Activated naive CD8-positive, alpha-beta T cell treated with anti-CD3 and anti-CD28 coated beads for 36 hours (primary cell): ENCODE measurements around the gene PDCD1LG2. TPM values are rescaled to one million over a fixed set of nuclear protein-coding genes. Genes with fewer than 3 reads are reported as not detected.

ENCODE experiments used
- DNase-seq: peaks from one replicate; pipeline ENCODE4 v3.0.0; 2021
- H3K27ac Mint-ChIP-seq: one replicate; pipeline ENCODE4 v1.8.0; 2022; ENCODE audit warnings: mild to moderate bottlenecking, moderate library complexity, mixed read lengths
- H3K27me3 Mint-ChIP-seq: one replicate; pipeline ENCODE4 v1.8.0; 2022; ENCODE audit warnings: mild to moderate bottlenecking, mixed read lengths
- H3K36me3 Mint-ChIP-seq: one replicate; pipeline ENCODE4 v1.8.0; 2021; ENCODE audit warnings: mild to moderate bottlenecking, mixed read lengths
- H3K4me1 Mint-ChIP-seq: one replicate; pipeline ENCODE4 v1.8.0; 2021; ENCODE audit warnings: mixed read lengths
- H3K4me3 Mint-ChIP-seq: one replicate; pipeline ENCODE4 v1.8.0; 2022; ENCODE audit warnings: mild to moderate bottlenecking, moderate library complexity, mixed read lengths
- H3K9me3 Mint-ChIP-seq: one replicate; pipeline ENCODE4 v1.8.0; 2022; ENCODE audit warnings: mixed read lengths
- total RNA-seq, 2 experiments: library from RNA; stranded (reverse); gene quantifications; one replicate each; pipeline ENCODE4 v1.2.3, GENCODE V29; 2021

PDCD1LG2 gene
- total RNA-seq, 2 experiments from 2014 or later, result 0.08 TPM; not detected in 1

DNA sequence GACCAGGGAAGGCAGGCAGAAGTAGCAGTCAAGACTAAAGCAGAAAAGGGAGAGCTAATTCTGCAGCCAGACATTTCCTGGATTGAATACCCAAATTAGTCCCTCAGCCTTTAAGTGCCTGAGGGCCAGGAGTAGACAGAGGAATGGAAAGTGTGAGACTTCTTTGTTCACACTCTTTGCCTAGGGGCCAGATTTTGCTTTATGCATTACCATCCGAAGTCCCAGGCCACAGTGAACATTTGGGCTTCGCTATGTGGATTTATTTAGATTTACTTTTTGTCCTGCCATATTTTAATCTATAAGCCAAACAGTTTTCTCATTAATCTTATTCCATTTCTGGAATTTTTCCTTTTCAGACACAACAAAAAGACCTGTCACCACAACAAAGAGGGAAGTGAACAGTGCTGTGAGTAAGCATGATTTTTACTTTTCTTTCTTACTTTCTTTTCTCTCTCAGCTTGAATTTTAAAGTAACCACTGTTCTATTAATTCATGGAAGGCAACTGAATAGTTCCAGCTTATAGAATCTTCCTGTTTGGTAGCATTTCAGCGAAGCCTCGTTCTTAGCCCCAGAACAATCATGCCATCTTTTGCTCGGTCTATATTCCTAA lies 52.6 kb downstream of the PDCD1LG2 start:
- H3K27ac Mint-ChIP-seq, result peak overlapping the region; percentile 27
- H3K4me3 Mint-ChIP-seq, result no peak overlapping the region
- no peak for DNase-seq
- H3K27me3 Mint-ChIP-seq, result no peaks in the 10 kb centered on the region
- peaks cover 4% of the 10 kb centered on the region for H3K9me3 Mint-ChIP-seq
- H3K4me1 Mint-ChIP-seq, result peaks cover 31% of the 10 kb centered on the region
- H3K36me3 Mint-ChIP-seq, result peaks cover 5% of the 10 kb centered on the region

DNA sequence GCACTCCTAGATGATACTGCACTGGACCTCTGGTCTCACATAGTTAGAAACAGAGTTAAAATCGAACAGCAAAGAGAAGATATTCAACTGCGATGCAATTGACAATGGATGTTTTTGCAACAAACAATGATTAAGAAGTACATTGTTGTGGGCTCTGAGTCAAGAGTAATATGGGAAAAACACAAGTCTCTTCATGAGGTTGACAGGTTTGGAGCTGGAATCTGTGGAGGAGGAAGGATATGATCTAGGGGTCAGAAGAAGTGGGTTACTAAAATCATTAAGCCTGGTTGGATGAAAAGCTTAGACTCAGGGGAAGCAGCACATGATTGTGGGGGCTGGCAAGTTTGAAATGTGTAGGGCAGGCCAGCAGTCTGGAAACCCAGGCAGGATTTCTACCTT lies 53.1 kb downstream of the PDCD1LG2 start:
- Mint-ChIP-seq H3K4me3 (no peak overlapping the region), H3K27me3 (no peaks in the 10 kb centered on the region), H3K36me3 (peaks cover 5% of the 10 kb centered on the region), H3K27ac (no peak overlapping the region), H3K4me1 (peaks cover 27% of the 10 kb centered on the region), H3K9me3 (peaks cover 4% of the 10 kb centered on the region)
- DNase-seq, result no peak

DNA sequence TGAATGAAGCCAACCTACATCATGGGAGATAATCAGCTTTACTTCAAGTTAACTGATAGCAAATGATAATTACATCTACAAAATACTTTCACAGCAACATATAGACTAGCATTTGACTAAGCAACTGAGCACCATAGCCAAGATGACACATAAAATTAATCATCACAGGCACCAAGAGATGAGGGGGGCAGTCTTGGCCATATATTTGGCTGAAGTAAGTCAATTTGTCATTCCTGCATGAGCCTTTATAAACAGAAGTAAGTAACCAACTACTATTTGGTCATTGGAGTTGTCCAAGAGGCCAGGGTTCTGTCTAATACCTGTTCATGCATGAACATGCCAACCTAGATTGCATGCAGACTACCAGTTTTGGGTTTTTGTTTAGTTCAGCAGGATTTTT lies 53.6 kb downstream of the PDCD1LG2 start:
- Mint-ChIP-seq H3K9me3 (peaks cover 4% of the 10 kb centered on the region), H3K27me3 (no peaks in the 10 kb centered on the region), H3K36me3 (peaks cover 3% of the 10 kb centered on the region), H3K4me3 (no peak overlapping the region), H3K4me1 (peaks cover 27% of the 10 kb centered on the region), H3K27ac (no peak overlapping the region)
- DNase-seq, result no peak

DNA sequence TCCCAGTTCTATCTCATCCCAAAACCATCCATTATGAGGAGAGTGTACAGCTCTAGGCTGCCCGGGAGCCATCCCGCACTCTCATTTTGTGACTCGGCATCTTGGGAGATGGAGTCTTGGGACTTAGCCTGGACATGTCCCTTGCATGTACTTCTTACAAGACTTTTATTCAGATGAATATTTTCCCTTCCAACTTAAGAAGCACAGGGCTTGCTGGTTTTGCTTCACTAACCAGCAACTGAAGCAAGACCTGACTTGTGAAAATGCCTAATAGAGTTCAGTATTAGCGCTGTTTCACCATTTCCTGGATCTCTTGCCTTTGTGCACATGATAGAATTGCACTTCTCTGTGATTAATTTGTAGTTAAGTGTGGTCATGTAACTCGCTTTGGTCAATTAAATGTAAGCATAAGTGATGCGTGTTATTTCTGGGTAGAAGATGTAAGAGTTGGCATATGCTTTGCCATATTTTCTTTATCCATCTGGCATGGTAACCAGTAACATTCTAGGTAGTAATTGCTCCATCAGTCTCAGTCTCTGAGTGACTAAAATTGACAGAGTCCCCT lies 55.8 kb downstream of the PDCD1LG2 start:
- DNase-seq, result no peak
- Mint-ChIP-seq H3K27ac (no peak overlapping the region), H3K9me3 (peaks cover 4% of the 10 kb centered on the region), H3K4me1 (peaks cover 30% of the 10 kb centered on the region), H3K4me3 (no peak overlapping the region), H3K27me3 (no peaks in the 10 kb centered on the region), H3K36me3 (peaks cover 3% of the 10 kb centered on the region)

DNA sequence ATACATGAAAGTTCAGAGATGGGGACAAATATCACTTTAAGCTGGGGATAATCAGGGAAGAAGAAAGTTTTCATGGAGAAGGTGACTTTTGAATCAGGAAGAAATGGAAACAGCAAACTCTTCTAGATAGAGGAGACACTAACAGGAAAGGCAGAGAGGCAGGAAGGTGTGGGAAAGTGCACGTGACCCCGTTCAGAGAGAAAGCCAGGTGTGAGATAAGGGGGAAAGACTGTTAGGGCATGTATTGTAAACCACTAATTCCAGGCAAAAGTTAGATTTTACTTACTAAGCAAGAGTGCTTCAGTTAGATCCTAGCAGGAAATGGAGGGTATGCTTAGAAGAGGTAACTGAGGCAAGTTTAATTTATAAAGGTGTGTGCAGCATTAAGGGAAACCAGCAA lies 58.5 kb downstream of the PDCD1LG2 start:
- H3K27me3 Mint-ChIP-seq, result no peaks in the 10 kb centered on the region
- DNase-seq, result no peak
- H3K4me3 Mint-ChIP-seq, result no peak overlapping the region
- H3K27ac Mint-ChIP-seq, result no peak overlapping the region
- peaks cover 3% of the 10 kb centered on the region for H3K36me3 Mint-ChIP-seq
- H3K4me1 Mint-ChIP-seq, result peaks cover 16% of the 10 kb centered on the region
- no peaks in the 10 kb centered on the region for H3K9me3 Mint-ChIP-seq

DNA sequence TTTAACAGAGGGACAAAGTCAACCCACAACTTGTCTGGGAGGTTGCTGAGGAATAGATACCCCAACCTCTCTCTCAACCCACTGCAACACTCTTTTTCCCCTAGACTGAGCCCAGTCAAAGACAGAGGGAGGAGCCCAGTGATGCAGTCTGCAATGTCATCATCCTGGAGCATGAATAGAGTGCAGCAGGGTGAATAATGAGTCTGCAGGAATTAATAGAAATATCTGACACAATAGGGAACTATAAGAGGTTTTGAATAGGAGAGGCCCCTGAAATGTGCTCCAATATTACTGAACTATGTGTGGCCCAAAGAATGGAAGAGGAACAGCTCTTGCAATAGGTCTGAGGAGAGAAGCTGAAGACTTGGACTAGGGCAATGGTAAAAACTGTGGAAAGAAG lies 59.1 kb downstream of the PDCD1LG2 start:
- peaks cover 3% of the 10 kb centered on the region for H3K36me3 Mint-ChIP-seq

DNA sequence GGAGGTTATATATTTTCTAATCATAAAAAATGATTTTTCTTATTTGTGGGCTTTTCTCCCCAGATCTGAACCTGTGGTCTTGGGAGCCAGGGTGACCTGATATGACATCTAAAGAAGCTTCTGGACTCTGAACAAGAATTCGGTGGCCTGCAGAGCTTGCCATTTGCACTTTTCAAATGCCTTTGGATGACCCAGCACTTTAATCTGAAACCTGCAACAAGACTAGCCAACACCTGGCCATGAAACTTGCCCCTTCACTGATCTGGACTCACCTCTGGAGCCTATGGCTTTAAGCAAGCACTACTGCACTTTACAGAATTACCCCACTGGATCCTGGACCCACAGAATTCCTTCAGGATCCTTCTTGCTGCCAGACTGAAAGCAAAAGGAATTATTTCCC lies 59.6 kb downstream of the PDCD1LG2 start:
- Mint-ChIP-seq H3K27ac (no peak overlapping the region), H3K9me3 (no peaks in the 10 kb centered on the region), H3K4me3 (no peak overlapping the region), H3K27me3 (no peaks in the 10 kb centered on the region), H3K4me1 (peaks cover 16% of the 10 kb centered on the region), H3K36me3 (peaks cover 3% of the 10 kb centered on the region)
- DNase-seq, result no peak

More for the DNA sequence above, 59.1 kb downstream of the PDCD1LG2 start:
- no peaks in the 10 kb centered on the region for H3K9me3 Mint-ChIP-seq
- peaks cover 16% of the 10 kb centered on the region for H3K4me1 Mint-ChIP-seq
- no peak overlapping the region for H3K4me3 Mint-ChIP-seq
- H3K27me3 Mint-ChIP-seq, result no peaks in the 10 kb centered on the region
- no peak for DNase-seq
- no peak overlapping the region for H3K27ac Mint-ChIP-seq

DNA sequence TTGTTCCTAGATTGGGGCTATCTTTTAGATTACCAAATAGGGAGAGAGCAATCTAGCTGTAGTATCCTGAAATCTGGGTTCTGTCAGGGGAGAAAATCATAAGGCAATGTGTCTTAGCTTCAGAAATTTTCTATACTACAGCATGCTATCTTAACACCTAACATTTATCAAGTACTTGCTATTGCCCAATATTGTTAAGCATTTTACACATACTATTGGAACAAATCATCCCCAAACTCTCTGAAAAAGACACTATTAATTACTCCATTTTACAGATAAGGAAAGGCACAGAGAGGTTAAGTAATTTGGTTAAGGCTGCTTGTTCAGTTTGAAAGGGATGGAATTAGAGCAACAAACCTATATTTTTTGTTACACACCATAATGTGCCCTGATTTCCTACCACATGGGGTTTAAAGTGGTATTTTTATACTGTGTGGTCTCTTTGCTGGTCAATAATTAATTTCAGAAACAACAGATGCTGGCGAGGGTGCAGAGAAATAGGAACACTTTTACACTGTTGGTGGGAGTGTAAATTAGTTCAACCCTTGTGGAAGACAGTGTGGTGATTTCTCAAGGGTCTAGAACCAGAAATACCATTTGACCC lies 61.4 kb downstream of the PDCD1LG2 start:
- Mint-ChIP-seq H3K27me3 (no peaks in the 10 kb centered on the region), H3K27ac (no peak overlapping the region), H3K4me1 (peaks cover 16% of the 10 kb centered on the region), H3K36me3 (peaks cover 3% of the 10 kb centered on the region), H3K9me3 (no peaks in the 10 kb centered on the region), H3K4me3 (no peak overlapping the region)
- DNase-seq, result no peak

DNA sequence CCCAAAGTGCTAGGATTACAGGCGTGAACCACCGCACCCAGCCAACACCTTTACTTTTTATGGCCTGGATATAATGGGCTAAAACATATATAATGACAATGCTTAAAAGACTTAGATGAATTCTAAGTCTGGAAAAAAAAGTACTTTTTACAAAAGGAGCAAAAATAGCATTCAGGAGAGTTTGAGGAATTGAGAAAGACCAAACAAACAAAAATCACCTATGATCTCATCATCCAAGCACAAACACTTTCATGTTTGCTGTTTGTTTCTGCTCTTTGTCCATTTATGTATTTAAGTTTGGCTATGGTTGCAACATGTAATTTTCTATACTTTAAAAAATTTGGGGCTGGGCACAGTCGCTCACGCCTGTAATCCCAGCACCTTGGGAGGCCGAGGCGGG lies 63.8 kb downstream of the PDCD1LG2 start:
- Mint-ChIP-seq H3K27me3 (no peaks in the 10 kb centered on the region), H3K4me1 (peaks cover 16% of the 10 kb centered on the region), H3K4me3 (no peak overlapping the region), H3K36me3 (peaks cover 3% of the 10 kb centered on the region), H3K9me3 (no peaks in the 10 kb centered on the region), H3K27ac (no peak overlapping the region)
- no peak for DNase-seq

DNA sequence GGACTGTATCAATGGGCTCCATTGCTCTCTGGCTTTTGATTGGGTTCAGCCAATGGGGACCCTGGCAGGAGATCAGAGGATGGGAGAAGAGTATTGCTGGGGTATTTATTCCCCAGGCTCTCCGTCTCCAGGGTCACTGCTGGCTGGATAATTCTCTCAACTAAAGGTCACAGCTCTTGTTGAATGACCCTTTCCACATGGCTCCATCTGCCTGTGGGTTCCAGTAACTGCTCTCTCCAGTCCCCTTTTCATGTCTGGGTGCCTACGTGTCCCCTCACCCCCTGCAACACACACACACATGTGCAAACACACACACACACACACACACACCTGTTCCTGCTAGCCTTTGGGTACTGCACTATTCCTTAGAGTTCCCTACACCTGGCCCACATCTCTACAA lies 64.7 kb downstream of the PDCD1LG2 start:
- Mint-ChIP-seq H3K9me3 (no peaks in the 10 kb centered on the region), H3K36me3 (peaks cover 3% of the 10 kb centered on the region), H3K4me1 (peaks cover 12% of the 10 kb centered on the region), H3K27me3 (no peaks in the 10 kb centered on the region), H3K27ac (no peak overlapping the region), H3K4me3 (no peak overlapping the region)
- DNase-seq, result no peak

DNA sequence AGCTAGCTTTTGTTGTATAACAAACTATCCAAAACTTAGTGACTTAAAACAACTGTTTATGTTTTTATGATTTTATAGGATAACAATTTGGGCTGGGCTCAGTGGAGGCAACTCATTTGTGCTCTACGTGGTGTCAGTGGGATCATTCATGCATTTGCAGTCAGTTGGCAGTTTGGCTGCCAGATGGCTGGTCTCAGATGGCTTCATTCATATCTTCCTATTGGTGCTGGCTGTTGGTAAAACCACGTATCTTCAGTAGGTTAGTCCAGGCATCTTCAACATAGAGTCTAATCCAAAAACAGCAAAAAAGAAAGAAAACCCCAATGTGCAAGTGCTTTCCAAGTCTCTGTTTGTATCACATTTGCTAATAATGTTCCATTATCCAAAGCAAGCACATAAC lies 66.9 kb downstream of the PDCD1LG2 start:
- no peaks in the 10 kb centered on the region for H3K27me3 Mint-ChIP-seq
- no peak overlapping the region for H3K4me3 Mint-ChIP-seq
- peaks cover 4% of the 10 kb centered on the region for H3K9me3 Mint-ChIP-seq
- peaks cover 2% of the 10 kb centered on the region for H3K36me3 Mint-ChIP-seq
- DNase-seq, result no peak
- peaks cover 19% of the 10 kb centered on the region for H3K4me1 Mint-ChIP-seq
- no peak overlapping the region for H3K27ac Mint-ChIP-seq

DNA sequence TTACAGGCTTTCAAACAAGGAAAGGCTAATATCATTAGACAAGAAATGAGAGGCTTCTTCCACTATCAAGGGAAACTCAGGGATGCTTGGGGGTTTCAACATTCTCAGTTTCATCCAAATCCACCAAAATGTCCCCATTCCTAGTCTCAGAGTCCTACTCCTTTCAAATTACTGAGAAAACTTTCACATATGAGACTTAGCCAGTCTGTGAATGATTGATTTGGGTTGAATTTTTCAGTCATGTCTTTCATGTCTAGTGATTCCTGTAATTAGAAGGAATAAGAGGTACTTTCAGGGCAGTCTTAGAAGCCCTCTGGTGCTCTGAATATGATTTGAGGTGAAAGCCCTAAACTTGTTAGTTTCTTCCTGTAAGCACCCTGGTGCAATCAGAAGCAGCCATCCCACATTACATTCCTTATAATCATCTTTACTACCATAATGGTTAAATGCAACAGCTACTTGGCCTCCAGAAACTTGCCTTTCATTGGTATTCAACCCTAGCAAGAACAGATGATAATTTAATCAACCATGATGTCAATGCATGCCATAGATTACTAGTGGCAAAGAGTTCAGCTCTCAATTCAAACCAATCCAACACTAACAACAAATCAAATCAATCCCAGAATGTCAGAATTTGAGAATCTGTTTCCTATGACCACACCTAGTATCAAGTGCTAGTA lies 67.8 kb downstream of the PDCD1LG2 start:
- no peak overlapping the region for H3K27ac Mint-ChIP-seq
- no peaks in the 10 kb centered on the region for H3K36me3 Mint-ChIP-seq
- peaks cover 26% of the 10 kb centered on the region for H3K4me1 Mint-ChIP-seq
- peaks cover 4% of the 10 kb centered on the region for H3K9me3 Mint-ChIP-seq
- DNase-seq, result no peak
- H3K27me3 Mint-ChIP-seq, result no peaks in the 10 kb centered on the region
- no peak overlapping the region for H3K4me3 Mint-ChIP-seq

DNA sequence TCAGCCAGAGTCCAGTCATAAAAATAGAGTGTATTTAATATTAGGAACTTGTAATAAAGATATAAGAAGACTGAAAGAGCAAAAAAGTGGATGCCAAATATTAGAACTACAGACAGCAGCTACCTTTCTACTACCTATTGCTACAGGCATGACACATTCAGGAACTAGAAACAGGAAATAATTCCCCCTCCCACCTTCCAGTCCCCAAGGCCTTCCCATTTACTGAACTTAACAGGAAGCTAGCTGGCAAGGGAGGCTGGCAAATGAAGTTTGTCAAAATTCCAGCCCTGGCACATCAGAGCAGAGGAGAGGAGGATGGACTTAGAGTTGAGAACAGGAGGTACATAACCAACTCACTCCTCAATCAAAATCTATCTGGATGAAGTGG lies 68.4 kb downstream of the PDCD1LG2 start:
- Mint-ChIP-seq H3K27ac (no peak overlapping the region), H3K4me1 (peaks cover 30% of the 10 kb centered on the region), H3K9me3 (peaks cover 4% of the 10 kb centered on the region), H3K36me3 (peaks cover 3% of the 10 kb centered on the region), H3K4me3 (no peak overlapping the region), H3K27me3 (no peaks in the 10 kb centered on the region)
- DNase-seq, result no peak

DNA sequence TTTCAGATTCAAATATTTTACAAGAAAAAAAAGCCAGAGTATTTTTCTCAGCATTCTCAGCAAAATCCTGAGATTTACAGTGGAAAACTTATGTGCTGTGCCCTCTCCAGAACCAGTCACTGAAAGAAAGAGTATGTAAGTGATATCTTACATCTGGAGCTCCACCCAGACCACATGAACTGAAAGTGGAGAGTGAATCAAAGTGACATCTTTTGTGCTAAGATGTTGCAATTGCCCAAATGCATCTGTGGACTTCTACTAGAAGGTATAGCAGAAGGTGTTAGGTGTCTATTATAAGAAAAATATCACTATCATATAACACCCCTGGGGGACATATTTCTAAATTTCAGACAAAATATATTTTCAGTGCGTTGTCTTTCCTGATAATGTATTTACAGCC lies 69.5 kb downstream of the PDCD1LG2 start:
- H3K4me3 Mint-ChIP-seq, result no peak overlapping the region
- no peaks in the 10 kb centered on the region for H3K27me3 Mint-ChIP-seq
- no peak for DNase-seq
- H3K9me3 Mint-ChIP-seq, result peaks cover 4% of the 10 kb centered on the region
- no peak overlapping the region for H3K27ac Mint-ChIP-seq
- H3K4me1 Mint-ChIP-seq, result peaks cover 30% of the 10 kb centered on the region
- peaks cover 3% of the 10 kb centered on the region for H3K36me3 Mint-ChIP-seq

DNA sequence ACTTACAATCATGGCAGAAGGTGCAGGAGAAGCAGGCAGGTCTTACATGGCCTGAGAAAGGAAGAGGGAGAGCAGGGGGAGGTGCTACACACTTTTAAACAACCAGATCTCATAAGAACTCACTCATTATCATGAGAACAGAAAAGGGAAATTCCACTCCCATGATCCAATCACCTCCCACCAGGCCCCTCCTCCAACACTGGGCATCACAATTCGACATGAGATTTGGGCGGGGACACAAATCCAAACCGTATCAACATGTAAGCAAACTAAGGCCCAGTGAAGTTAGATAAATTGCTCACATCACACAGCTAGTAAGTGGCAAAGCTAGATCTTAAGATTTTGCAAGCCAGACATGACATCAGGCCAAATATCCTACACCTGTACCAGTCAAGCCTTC lies 70.3 kb downstream of the PDCD1LG2 start:
- Mint-ChIP-seq H3K27ac (no peak overlapping the region), H3K4me3 (no peak overlapping the region), H3K4me1 (peaks cover 34% of the 10 kb centered on the region), H3K9me3 (peaks cover 6% of the 10 kb centered on the region), H3K27me3 (no peaks in the 10 kb centered on the region), H3K36me3 (peaks cover 5% of the 10 kb centered on the region)
- no peak for DNase-seq
